Spleen (tissue), 7 donors: ENCODE data around the gene OXCT1.

ENCODE experiments used
- CTCF ChIP-seq, 11 experiments: fragments of 200-600 bp in 7 of 11; fragments of 450-650 bp in 4 of 11; sonication (generic) in 4 of 11; IDR thresholded peaks in 8 of 11; conservative IDR thresholded peaks in 3 of 11; 1 replicate in 7 of 11; 2 replicates in 4 of 11; pipeline versions ENCODE4 v1.4.0 to v1.8.0; 2016 to 2021; ENCODE audit warnings: antibody characterized with exemption in 11 of 11, inconsistent platforms in 4 of 11, mild to moderate bottlenecking in 1 of 11
- POLR2A ChIP-seq, 3 donors: fragments of 450-650 bp; IDR thresholded peaks; one replicate each; pipeline ENCODE4 v1.5.1; 2017; ENCODE audit warnings: antibody characterized with exemption in 3 of 3, mild to moderate bottlenecking in 1 of 3
- POLR2AphosphoS5 ChIP-seq, 3 donors: sonication (generic); formaldehyde crosslinking; IDR thresholded peaks; one replicate each; pipeline ENCODE4 v1.5.1; 2017; ENCODE audit warnings: antibody characterized with exemption in 3 of 3
- donor health status: DM: no; HTN: no; CAD: no; lungs with moderate emphysema.
- donor health status: DM: no; HTN: no; CAD: no.
- donor health status: DM: no; HTN: no; CAD: no.

DNA sequence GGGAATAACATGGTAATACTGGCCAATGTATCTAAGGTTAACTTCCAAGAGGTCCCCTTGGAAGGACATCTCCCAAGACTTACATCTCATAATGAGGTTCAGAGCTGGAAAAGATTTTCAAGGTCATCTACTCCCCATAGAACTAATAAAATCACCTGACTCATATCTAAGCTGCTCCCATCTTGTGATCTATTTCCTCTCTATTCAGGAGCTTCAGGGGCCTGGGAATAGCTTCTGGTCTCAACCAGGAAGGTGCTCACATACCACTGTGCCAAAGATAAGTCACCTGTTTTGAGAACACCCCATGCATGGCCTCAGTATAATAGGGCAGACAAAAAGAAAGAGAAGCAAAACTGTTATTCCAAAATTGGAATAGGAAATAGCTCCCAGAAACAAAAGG is 74.2 kb downstream of the OXCT1 start:
- TF ChIP-seq CTCF (IDR thresholded peaks at IDR 0.05 in 8 of 11, conservative IDR thresholded peaks at IDR 0.05 in 3 of 11) = no peak
- no peak for TF ChIP-seq POLR2A (IDR thresholded peaks at IDR 0.05)
- TF ChIP-seq POLR2AphosphoS5 (IDR thresholded peaks at IDR 0.05) = no peak
